ENCODE measurements around the gene PCDHA10.
"Not testable (repeated sequence)": the region's sequence is repeated elsewhere in the genome, so short reads cannot be mapped to it uniquely, and the experiment has no call there.

PCDHA10 gene, protein sequence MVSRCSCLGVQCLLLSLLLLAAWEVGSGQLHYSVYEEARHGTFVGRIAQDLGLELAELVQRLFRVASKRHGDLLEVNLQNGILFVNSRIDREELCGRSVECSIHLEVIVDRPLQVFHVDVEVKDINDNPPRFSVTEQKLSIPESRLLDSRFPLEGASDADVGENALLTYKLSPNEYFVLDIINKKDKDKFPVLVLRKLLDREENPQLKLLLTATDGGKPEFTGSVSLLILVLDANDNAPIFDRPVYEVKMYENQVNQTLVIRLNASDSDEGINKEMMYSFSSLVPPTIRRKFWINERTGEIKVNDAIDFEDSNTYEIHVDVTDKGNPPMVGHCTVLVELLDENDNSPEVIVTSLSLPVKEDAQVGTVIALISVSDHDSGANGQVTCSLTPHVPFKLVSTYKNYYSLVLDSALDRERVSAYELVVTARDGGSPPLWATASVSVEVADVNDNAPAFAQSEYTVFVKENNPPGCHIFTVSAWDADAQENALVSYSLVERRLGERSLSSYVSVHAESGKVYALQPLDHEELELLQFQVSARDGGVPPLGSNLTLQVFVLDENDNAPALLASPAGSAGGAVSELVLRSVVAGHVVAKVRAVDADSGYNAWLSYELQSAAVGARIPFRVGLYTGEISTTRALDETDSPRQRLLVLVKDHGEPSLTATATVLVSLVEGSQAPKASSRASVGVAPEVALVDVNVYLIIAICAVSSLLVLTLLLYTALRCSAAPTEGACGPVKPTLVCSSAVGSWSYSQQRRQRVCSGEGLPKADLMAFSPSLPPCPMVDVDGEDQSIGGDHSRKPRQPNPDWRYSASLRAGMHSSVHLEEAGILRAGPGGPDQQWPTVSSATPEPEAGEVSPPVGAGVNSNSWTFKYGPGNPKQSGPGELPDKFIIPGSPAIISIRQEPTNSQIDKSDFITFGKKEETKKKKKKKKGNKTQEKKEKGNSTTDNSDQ

DNA sequence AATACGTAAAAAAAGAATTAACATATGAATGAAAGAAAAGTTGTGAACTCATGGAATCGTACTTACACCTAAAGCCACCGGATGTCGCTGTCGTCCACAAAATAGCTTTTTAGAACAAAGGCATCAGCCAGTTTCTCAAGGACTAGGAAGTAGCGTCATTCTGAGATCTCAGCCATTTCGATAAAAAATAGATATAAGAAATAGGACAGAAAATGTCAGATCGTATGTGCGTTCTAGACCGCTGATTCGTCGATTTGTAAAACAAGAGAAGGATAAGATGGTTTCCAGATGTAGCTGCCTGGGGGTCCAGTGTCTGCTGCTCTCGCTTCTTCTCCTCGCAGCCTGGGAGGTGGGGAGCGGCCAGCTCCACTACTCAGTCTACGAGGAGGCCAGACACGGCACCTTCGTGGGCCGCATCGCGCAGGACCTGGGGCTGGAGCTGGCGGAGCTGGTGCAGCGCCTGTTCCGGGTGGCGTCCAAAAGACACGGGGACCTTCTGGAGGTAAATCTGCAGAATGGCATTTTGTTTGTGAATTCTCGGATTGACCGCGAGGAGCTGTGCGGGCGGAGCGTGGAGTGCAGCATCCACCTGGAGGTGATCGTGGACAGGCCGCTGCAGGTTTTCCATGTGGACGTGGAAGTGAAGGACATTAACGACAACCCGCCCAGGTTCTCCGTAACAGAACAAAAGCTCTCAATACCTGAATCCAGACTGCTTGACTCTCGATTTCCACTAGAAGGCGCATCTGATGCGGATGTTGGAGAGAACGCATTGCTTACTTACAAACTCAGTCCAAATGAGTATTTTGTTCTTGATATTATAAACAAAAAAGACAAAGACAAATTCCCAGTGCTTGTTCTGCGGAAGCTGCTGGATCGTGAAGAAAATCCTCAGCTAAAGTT lies at the start of gene PCDHA10:
TSS of gene PCDHA10 (plus strand) at position 126 of the 903 bp plus-strand sequence. CDS start at position 278, 152 bp downstream.
- DNase-seq (ENCODE audit: low spot score) = no peak

GRCh38 chr5:140806834-140807775 lies 48.6 kb upstream of the PCDHA10 start, which contains the start of gene PCDHA4:
TSS of gene PCDHA4 (plus strand) at chr5:140807068.
- no peak for DNase-seq (ENCODE audit: low spot score)

DNA sequence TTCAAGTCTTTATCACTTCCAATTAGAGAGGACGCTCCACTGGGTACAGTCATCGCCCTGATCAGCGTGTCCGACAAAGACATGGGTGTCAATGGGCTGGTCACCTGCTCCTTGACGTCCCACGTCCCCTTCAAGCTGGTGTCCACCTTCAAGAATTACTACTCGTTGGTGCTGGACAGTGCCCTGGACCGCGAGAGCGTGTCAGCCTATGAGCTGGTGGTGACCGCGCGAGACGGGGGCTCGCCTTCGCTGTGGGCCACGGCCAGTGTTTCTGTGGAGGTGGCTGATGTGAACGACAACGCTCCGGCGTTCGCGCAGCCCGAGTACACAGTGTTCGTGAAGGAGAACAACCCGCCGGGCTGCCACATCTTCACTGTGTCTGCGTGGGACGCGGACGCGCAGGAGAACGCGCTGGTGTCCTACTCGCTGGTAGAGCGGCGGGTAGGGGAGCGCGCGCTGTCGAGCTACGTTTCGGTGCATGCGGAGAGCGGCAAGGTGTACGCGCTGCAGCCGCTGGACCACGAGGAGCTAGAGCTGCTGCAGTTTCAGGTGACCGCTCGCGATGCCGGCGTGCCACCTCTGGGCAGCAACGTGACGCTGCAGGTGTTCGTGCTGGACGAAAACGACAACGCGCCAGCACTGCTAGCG lies 47.3 kb upstream of the PCDHA10 start:
- not testable (repeated sequence) for DNase-seq (ENCODE audit: low spot score)

DNA sequence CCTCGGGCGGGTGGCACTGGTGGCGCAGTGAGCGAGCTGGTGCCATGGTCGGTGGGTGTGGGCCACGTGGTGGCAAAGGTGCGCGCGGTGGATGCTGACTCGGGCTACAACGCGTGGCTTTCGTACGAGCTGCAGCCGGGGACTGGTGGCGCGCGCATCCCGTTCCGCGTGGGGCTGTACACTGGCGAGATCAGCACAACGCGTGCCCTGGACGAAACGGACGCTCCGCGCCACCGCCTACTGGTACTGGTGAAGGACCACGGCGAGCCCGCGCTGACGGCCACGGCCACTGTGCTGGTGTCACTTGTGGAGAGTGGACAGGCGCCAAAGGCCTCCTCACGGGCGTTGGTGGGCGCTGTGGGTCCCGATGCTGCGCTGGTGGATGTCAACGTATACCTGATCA lies 46.8 kb upstream of the PCDHA10 start:
- no peak for DNase-seq (ENCODE audit: low spot score)

DNA sequence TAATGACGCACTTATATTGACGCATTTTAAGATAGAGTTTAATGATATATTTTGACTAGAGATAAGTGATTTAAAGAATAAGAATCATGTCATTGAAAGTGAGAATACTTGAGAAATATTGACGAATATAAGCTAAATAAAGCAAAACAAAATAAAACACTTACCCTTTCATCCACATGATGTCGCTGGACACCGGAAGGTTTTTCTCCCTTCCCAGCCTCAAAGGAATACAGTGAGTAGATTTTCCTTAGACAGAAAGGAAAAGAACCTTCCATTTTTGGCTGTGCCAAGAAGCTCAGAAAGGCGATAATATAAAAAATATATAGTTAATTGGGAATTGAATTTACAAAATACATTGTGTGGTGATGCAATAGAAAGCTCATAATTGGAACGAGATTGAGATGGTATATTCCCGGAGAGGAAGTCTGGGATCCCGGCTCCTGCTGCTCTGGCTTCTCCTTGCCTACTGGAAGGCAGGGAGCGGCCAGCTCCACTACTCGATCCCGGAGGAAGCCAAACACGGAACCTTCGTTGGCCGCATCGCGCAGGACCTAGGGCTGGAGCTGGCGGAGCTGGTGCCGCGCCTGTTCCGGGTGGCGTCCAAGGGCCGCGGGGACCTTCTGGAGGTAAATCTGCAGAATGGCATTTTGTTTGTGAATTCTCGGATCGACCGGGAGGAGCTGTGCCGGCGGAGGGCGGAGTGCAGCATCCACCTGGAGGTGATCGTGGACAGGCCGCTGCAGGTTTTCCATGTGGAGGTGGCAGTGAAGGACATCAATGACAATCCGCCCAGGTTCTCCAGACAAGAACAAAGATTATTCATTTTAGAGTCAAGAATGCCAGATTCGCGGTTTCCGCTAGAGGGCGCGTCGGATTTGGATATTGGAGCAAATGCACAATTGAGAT lies 34.1 kb upstream of the PCDHA10 start, which contains the start of gene PCDHA5:
TSS of gene PCDHA5 (plus strand) at position 239 of the 906 bp plus-strand sequence.
- no peak for DNase-seq (ENCODE audit: low spot score)

- no peak for DNase-seq (ENCODE audit: low spot score)
Measured at GRCh38 chr5:140822281-140822629, 33.4 kb upstream of the PCDHA10 start.

GRCh38 chr5:140822969-140823368 lies 32.7 kb upstream of the PCDHA10 start:
- DNase-seq (ENCODE audit: low spot score) = not testable (repeated sequence)

DNA sequence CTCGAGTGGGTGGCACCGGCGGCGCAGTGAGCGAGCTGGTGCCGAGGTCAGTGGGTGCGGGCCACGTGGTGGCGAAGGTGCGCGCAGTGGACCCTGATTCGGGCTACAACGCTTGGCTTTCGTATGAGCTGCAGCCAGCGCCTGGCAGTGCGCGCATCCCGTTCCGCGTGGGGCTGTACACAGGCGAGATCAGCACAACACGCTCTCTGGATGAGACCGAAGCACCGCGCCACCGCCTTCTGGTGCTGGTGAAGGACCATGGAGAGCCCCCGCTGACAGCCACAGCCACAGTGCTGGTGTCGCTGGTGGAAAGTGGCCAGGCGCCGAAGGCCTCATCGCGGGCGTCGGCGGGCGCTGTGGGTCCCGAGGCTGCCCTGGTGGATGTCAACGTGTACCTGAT lies 32.2 kb upstream of the PCDHA10 start:
- no peak for DNase-seq (ENCODE audit: low spot score)

DNA sequence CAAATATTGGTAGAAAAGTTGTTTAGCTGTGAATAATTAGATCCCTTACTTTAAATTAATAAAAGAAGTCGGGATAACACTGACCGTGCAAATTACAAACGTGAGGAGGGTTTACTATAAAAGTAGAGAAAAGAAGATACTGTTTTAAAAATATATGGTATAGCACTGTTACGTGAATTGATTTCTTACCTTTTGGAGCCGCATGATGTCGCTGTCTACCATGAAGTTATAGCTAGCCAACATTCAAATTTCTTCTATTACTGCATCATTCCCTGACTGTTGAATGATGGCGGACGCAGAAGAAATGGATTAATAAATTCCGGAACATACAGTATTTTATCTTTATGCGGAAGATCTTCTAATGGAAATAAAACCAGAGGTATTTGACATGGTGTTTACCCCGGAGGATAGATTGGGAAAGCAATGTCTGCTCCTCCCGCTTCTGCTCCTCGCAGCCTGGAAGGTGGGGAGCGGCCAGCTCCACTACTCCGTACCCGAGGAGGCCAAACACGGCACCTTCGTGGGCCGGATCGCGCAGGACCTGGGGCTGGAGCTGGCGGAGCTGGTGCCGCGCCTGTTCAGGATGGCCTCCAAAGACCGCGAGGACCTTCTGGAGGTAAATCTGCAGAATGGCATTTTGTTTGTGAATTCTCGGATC lies 27.9 kb upstream of the PCDHA10 start, which contains the start of gene PCDHA6:
TSS of gene PCDHA6 (plus strand) at position 257 of the 658 bp plus-strand sequence. CDS start at position 389, 132 bp downstream.
- no peak for DNase-seq (ENCODE audit: low spot score)

GRCh38 chr5:140828362-140828737 lies 27.3 kb upstream of the PCDHA10 start:
- no peak for DNase-seq (ENCODE audit: low spot score)

DNA sequence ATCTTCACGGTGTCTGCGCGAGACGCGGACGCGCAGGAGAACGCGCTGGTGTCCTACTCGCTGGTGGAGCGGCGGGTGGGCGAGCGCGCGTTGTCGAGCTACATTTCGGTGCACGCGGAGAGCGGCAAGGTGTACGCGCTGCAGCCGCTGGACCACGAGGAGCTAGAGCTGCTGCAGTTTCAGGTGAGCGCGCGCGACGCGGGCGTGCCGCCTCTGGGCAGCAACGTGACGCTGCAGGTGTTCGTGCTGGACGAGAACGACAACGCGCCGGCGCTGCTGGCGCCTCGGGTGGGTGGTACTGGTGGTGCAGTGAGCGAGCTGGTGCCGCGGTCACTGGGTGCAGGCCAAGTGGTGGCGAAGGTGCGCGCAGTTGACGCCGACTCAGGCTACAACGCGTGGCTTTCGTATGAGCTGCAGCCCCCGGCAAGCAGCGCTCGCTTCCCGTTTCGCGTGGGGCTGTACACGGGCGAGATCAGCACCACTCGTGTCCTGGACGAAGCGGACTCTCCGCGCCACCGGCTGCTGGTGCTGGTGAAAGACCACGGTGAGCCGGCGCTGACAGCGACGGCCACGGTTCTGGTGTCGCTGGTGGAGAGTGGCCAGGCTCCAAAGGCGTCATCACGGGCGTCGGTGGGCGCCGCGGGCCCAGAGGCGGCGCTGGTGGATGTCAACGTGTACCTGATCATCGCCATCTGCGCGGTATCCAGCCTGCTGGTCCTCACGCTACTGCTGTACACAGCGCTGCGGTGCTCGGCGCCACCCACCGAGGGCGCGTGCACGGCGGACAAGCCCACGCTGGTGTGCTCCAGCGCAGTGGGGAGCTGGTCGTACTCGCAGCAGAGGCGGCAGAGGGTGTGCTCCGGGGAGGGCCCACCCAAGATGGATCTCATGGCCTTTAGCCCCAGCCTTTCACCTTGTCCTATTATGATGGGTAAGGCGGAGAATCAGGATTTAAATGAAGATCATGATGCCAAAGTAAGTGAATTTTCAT lies 25.9 kb upstream of the PCDHA10 start:
- DNase-seq (ENCODE audit: low spot score) = not testable (repeated sequence)

DNA sequence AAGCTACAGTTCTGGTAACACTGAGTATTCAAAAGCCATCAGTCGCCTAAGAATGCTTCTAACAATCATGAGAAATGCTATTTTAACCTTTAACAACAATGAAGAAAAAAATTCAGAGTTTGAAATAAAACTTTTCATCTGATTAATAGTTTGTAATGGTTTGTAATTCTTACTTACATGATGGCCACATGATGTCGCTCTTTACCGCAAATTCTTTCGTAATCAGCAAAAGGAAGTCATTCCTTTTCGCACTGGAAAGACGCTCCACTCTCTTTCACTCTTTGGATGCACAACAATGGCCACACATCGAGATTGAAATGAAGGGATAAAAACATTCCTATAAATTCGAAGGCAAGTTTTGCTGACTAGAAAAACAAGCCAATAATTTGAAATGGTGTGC lies 21.7 kb upstream of the PCDHA10 start, which contains the start of gene PCDHA7:
TSS of gene PCDHA7 (plus strand) at position 277 of the 400 bp plus-strand sequence. CDS start at position 392, 115 bp downstream.
- no peak for DNase-seq (ENCODE audit: low spot score)

- DNase-seq (ENCODE audit: low spot score) = not testable (repeated sequence)
Measured at GRCh38 chr5:140834439-140835008, 21.2 kb upstream of the PCDHA10 start.

- DNase-seq (ENCODE audit: low spot score) = no peak
Measured at GRCh38 chr5:140835622-140836510, 19.8 kb upstream of the PCDHA10 start.
